C1 segment of cervical spinal cord (tissue), 14 donors: ENCODE measurements around the gene MSH4.
"Not testable (repeated sequence)": the region's sequence is repeated elsewhere in the genome, so short reads cannot be mapped to it uniquely, and the experiment has no call there.

ENCODE experiments used
- DNase-seq, 14 donors: peaks; one replicate each; lab custom pipeline; 2025; lab: John Stamatoyannopoulos, UW

MSH4 gene

GRCh38 chr1:75932304-75932703, 135.6 kb downstream of the MSH4 start, which contains the start of gene ASB17:
Gene ASB17 (minus strand): TSS chr1:75932404. CDS start chr1:75932291, 113 bp downstream.
- DNase-seq = no peak

- DNase-seq = no peak
Measured at GRCh38 chr1:75937034-75937433, 140.4 kb downstream of the MSH4 start.

- not testable (repeated sequence) for DNase-seq
Measured at GRCh38 chr1:75943037-75943436, 146.4 kb downstream of the MSH4 start.

GRCh38 chr1:75950176-75950575, 153.5 kb downstream of the MSH4 start:
- DNase-seq = no peak

GRCh38 chr1:75952016-75952415, 155.3 kb downstream of the MSH4 start:
- no peak for DNase-seq

- DNase-seq = no peak
Measured at GRCh38 chr1:75953461-75953860, 156.8 kb downstream of the MSH4 start.

DNA sequence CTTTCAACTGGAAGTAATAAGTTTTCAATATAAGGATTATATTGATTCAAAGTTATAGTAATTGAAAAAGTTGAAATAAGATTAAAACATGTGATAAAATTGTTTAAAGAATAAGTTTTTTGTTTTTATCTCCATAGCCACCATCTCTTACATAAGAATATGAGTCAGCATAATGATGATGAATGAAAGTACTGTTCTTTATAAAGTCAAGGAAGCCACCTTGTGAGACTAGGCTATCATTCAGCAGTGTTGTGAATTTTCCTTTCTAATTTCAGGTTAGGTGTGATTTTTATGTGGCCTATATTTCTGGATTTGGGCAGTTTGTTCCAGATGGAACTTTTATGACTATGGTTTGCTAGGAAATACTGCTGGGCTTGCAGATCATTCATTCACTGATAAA, 157.9 kb downstream of the MSH4 start:
- DNase-seq = no peak
